Epithelial cell of proximal tubule (primary cell): ENCODE results near the gene HDAC9. TPM values are rescaled to one million over a fixed set of nuclear protein-coding genes. Genes with fewer than 3 reads are reported as not detected.
A peak's percentile ranks its signal among the peaks of the same experiment; 100 is the strongest.

Experiments
- DNase-seq: peaks from one replicate; pipeline ENCODE4 v3.0.0-alpha.2; 2011; ENCODE audit warnings: low read depth
- H3K4me3 ChIP-seq: 2 replicates; pipeline ENCODE4 v1.5.1; 2011; ENCODE audit warnings: low read depth, mild to moderate bottlenecking, low read length
- CTCF ChIP-seq: conservative IDR thresholded peaks from 2 replicates; pipeline ENCODE4 v1.5.1; 2012; ENCODE audit warnings: low read depth, mild to moderate bottlenecking, low read length
- total RNA-seq: library from RNA; depleted of rRNA; stranded (reverse); fragments of >200 nt; gene quantifications from 2 replicates; pipeline ENCODE4 v1.2.3, GENCODE V29; 2015

Gene HDAC9
- total RNA-seq, 1 donor from 2014 or later = 35.5 TPM

- no peak overlapping the region for H3K4me3 ChIP-seq
- no peak for TF ChIP-seq CTCF
- no peak for DNase-seq
Observed at GRCh38 chr7:18607025-18607424, 111.5 kb downstream of the HDAC9 start.

DNA sequence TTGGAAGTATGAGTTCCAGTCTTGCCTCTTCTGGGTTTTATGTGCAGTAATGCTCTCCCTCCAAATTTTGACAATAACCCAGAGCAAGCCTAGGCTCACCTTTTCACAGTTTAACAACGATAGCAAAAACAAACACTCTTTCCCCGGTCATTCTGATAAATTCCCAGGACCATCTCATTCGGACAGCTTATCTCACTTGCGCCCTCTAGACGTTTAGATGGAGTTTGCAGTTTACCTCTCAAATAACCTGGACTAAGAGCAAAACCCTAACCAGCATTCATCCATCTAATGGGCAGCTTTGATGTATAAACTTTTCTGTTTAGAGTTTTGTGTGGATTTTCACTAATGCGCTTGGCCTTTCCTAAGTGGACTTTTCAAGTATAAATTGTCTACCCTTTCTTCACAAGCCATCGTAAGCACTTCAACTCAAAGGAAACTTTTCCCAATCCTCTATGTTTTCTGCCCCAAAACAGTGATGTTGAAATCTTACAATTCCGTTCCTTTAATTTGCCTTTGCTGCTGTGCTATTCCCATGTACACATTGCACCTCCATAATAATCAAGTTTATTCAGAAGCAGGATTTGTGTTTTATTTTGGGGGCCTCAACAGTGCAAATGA is 114.9 kb downstream of the HDAC9 start:
- DNase-seq = no peak
- no peak overlapping the region for H3K4me3 ChIP-seq
- peak; percentile 71 for TF ChIP-seq CTCF

GRCh38 chr7:18614841-18615240 is 119.3 kb downstream of the HDAC9 start:
- no peak overlapping the region for H3K4me3 ChIP-seq
- no peak for DNase-seq
- no peak for TF ChIP-seq CTCF

DNA sequence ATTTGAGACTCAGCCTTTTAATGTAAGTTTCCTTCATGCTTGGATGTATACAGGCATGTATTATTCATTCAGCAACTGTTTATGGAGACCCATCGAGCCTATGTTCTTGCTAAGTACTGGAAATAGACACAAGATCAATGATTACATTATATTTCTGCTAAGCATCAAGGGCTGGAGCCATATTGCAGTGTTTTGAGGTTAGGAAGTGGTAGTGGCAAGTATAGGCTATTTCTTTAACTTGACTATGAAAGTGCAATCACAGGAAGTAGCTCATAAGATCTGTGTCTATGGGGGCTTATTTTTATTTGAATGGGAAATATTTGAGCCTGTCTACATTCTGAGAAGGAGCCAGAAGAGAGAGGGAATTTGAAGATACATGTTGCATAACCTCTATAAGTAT is 123.8 kb downstream of the HDAC9 start:
- H3K4me3 ChIP-seq = no peak overlapping the region
- TF ChIP-seq CTCF = no peak
- no peak for DNase-seq

DNA sequence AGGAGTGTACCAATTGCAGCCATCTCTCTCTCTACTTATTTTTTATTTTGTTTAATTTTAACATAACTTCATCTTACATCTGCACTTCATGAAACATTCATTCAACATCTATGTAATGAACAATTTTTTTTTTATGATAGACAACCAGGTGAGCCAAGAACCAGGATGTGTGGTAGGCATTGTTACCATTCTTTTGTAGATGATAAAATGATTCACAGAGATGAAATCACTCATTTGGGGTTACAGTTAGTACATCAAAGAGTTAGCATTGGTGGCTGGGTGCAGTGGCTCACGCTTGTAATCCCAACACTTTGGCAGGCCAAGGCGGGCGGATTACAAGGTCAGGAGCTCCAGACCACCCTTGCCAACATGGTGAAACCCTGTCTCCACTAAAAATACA is 127.8 kb downstream of the HDAC9 start:
- H3K4me3 ChIP-seq = no peak overlapping the region
- no peak for DNase-seq
- no peak for TF ChIP-seq CTCF

- DNase-seq = no peak
- TF ChIP-seq CTCF = no peak
- H3K4me3 ChIP-seq = no peak overlapping the region
Observed at GRCh38 chr7:18624459-18624858, 128.9 kb downstream of the HDAC9 start.

- no peak for TF ChIP-seq CTCF
- H3K4me3 ChIP-seq = no peak overlapping the region
- no peak for DNase-seq
Observed at GRCh38 chr7:18626086-18626485, 130.5 kb downstream of the HDAC9 start.
